Nephron progenitor cell (in vitro differentiated cells): Measurements from ENCODE around the gene NLGN1.

Experiments used
- DNase-seq: peaks from one replicate; pipeline ENCODE4 v3.0.0; 2021
- H3K27ac Mint-ChIP-seq: 2 replicates; pipeline ENCODE4 v1.8.0; 2021; ENCODE audit warnings: mild to moderate bottlenecking, moderate library complexity, mixed read lengths
- H3K27me3 Mint-ChIP-seq: 2 replicates; pipeline ENCODE4 v1.8.0; 2021; ENCODE audit warnings: mild to moderate bottlenecking, low read depth, mixed read lengths; ENCODE audit not compliant: poor library complexity
- H3K36me3 Mint-ChIP-seq: 2 replicates; pipeline ENCODE4 v1.8.0; 2021; ENCODE audit warnings: low read depth, mixed read lengths
- H3K4me1 Mint-ChIP-seq: 2 replicates; pipeline ENCODE4 v1.8.0; 2021; ENCODE audit warnings: mixed read lengths
- H3K4me3 Mint-ChIP-seq: 2 replicates; pipeline ENCODE4 v1.8.0; 2021; ENCODE audit warnings: mild to moderate bottlenecking, moderate library complexity, mixed read lengths
- H3K9me3 Mint-ChIP-seq: 2 replicates; pipeline ENCODE4 v1.8.0; 2021; ENCODE audit warnings: mild to moderate bottlenecking, moderate library complexity, mixed read lengths
- TF ChIP-seq, protein P1 (sequence below): fragments of 200-600 bp; sonication (generic); IDR thresholded peaks from 2 replicates; pipeline ENCODE4 v1.5.0; 2021; ENCODE audit warnings: antibody characterized with exemption

Gene NLGN1

DNA sequence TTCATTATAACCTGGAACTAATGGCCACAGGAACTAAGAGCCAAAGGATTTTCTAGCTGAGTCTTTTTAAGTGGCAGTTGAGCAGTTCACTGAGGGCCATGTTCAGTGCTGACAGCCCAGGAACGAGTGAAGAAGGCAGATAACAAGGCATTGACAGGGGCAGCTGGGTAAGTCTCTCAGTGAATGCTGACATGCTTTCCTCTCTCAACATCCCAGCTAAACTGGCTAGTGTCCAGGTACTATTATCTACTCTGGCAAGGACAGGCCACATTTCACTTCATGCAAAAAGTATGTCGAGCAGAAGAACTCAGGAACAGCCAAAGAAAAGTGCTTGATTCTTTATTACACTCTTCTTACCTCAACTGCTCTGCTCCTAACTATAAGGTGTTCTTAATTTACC lies 515.9 kb downstream of the NLGN1 start:
- Mint-ChIP-seq H3K27ac (no peak overlapping the region), H3K4me1 (peaks cover 31% of the 10 kb centered on the region), H3K27me3 (peaks cover 2% of the 10 kb centered on the region), H3K9me3 (no peaks in the 10 kb centered on the region), H3K36me3 (no peaks in the 10 kb centered on the region), H3K4me3 (no peak overlapping the region)
- TF ChIP-seq, protein P1, sequence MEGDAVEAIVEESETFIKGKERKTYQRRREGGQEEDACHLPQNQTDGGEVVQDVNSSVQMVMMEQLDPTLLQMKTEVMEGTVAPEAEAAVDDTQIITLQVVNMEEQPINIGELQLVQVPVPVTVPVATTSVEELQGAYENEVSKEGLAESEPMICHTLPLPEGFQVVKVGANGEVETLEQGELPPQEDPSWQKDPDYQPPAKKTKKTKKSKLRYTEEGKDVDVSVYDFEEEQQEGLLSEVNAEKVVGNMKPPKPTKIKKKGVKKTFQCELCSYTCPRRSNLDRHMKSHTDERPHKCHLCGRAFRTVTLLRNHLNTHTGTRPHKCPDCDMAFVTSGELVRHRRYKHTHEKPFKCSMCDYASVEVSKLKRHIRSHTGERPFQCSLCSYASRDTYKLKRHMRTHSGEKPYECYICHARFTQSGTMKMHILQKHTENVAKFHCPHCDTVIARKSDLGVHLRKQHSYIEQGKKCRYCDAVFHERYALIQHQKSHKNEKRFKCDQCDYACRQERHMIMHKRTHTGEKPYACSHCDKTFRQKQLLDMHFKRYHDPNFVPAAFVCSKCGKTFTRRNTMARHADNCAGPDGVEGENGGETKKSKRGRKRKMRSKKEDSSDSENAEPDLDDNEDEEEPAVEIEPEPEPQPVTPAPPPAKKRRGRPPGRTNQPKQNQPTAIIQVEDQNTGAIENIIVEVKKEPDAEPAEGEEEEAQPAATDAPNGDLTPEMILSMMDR = no peak
- DNase-seq = no peak

DNA sequence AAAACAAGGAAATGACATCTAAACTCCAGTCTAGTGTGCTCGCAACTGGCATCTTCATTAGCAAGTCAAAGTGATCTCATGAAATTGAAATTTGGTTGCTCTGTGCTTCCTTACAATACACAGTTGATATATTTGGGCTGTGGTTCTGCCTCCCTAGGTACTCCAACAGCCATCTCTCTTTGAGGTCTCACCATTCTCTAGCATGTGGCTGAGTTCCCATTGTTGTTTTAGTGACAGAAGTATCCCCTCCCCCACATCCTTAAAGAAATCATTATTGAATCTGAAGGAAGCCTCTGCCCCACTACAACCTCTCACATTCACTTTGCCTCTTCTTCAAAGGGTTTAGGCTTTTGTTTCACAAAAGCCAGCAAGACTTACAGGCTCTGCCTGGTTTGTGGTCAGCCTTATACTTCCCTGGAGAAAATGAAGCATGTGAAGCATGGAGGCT lies 516.5 kb downstream of the NLGN1 start:
- Mint-ChIP-seq H3K9me3 (no peaks in the 10 kb centered on the region), H3K4me1 (peaks cover 31% of the 10 kb centered on the region)

DNA sequence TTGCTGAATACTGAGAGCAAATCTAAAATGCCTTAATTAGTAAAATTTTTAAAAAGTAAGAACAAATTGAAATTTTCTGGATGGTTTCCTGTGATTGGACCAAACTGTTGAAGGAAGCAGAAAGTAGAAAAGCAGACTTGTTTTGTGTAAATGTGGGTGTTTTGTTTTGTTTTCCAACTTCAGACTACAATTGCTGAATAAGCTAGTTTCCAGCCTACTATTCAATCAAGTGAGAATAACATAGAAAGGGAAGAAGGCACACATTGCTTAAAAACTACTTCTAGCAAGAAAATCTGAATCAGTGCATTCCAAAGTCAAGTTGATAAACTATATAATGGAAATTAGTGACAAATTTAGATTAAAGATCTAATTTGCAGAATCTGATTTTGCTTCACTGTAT lies 519.3 kb downstream of the NLGN1 start:
- Mint-ChIP-seq H3K27me3 (peaks cover 2% of the 10 kb centered on the region), H3K4me3 (no peak overlapping the region), H3K9me3 (no peaks in the 10 kb centered on the region), H3K27ac (no peak overlapping the region), H3K4me1 (peaks cover 24% of the 10 kb centered on the region), H3K36me3 (no peaks in the 10 kb centered on the region)
- no peak for DNase-seq
- TF ChIP-seq, protein P1 = no peak

More for the DNA sequence above, 516.5 kb downstream of the NLGN1 start:
- no peak for DNase-seq
- no peak overlapping the region for H3K27ac Mint-ChIP-seq
- no peak overlapping the region for H3K4me3 Mint-ChIP-seq
- peaks cover 2% of the 10 kb centered on the region for H3K27me3 Mint-ChIP-seq
- TF ChIP-seq, protein P1 = no peak
- H3K36me3 Mint-ChIP-seq = no peaks in the 10 kb centered on the region

DNA sequence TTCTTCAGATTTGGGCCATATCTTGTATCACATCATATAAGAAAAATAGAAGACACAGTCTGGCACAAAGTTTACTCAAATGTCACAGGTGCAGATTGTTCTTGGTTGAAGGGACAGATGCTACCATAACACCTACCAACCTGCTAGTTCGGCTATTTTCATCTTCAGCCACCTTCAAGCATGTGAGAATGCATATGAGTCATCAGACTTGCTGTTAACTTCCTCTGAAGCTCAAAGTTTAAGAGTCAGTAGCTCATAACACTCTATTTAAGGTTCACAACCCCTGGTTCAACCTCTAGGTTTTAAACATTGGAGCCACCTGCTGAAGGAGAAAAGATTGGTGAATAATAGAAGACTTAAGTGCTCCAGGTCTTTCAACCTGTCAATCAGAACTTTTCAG lies 522.8 kb downstream of the NLGN1 start:
- H3K27me3 Mint-ChIP-seq = no peaks in the 10 kb centered on the region
- TF ChIP-seq, protein P1 = no peak
- no peak for DNase-seq
- no peaks in the 10 kb centered on the region for H3K4me1 Mint-ChIP-seq
- H3K36me3 Mint-ChIP-seq = no peaks in the 10 kb centered on the region
- H3K9me3 Mint-ChIP-seq = no peaks in the 10 kb centered on the region
- H3K4me3 Mint-ChIP-seq = no peak overlapping the region
- no peak overlapping the region for H3K27ac Mint-ChIP-seq

DNA sequence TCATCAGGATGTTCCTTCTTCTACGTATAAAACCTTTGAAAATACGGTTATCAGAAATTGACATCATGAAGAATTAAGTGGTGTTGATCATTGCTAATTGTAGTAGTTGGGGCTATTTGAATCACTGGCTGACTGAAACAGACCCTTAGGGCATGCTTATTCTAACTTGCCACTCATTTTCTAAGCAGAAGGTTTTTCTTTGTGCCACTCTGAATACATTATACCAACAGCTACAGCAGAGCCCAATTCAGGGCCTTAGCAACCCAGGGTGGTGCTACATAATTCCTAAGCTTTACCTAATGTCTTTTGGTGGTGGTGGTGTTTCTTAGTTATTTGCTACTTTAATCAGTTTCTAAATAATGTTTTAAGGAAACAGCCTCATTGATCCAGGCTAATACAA lies 524.2 kb downstream of the NLGN1 start:
- Mint-ChIP-seq H3K27ac (no peak overlapping the region), H3K9me3 (no peaks in the 10 kb centered on the region), H3K36me3 (no peaks in the 10 kb centered on the region), H3K27me3 (no peaks in the 10 kb centered on the region), H3K4me3 (no peak overlapping the region), H3K4me1 (no peaks in the 10 kb centered on the region)
- TF ChIP-seq, protein P1 = no peak
- no peak for DNase-seq

DNA sequence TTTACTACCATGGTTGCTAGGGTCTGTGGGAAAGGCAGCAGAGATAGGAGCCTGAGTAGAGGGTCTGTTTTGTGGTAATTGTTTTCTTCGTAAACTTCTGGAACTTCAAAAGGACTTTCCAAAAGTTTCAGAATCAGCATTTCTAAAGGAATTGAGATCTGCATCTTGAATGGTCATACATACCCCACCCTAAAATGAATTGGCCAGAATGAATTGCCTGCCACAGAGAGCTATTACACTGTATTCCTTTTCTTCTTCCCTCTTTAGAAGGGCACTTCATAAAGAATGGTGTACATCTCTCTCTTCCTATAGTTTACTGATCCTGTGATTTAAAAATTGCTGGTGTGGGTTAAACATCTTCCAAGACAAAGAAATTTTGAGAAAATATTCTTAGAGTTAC lies 525.7 kb downstream of the NLGN1 start:
- H3K27ac Mint-ChIP-seq = no peak overlapping the region

More for the DNA sequence above, 525.7 kb downstream of the NLGN1 start:
- Mint-ChIP-seq H3K9me3 (no peaks in the 10 kb centered on the region), H3K4me1 (no peaks in the 10 kb centered on the region), H3K4me3 (no peak overlapping the region), H3K27me3 (no peaks in the 10 kb centered on the region), H3K36me3 (no peaks in the 10 kb centered on the region)
- TF ChIP-seq, protein P1 = no peak
- DNase-seq = no peak
